Thymus (tissue), 11 donors: ENCODE measurements around the gene ASPRV1. TPM values are rescaled to one million over a fixed set of nuclear protein-coding genes. Genes with fewer than 3 reads are reported as not detected.

Experiments used
- DNase-seq, 9 donors: peaks; one replicate each; pipeline ENCODE4 v3.0.0-alpha.2; 2013; ENCODE audit warnings: low spot score in 9 of 9, low read depth in 6 of 9, missing footprints in 1 of 9
- H3K27ac ChIP-seq, 2 donors: one replicate each; pipeline ENCODE4 v1.5.1; 2013; ENCODE audit warnings: control low read depth in 1 of 2, low read depth in 1 of 2, low read length in 1 of 2, mild to moderate bottlenecking in 1 of 2, moderate library complexity in 1 of 2
- H3K27me3 ChIP-seq, 2 donors: one replicate each; pipeline ENCODE4 v1.5.1; 2013; ENCODE audit warnings: low read length in 1 of 2; ENCODE audit not compliant: control insufficient read depth in 2 of 2, insufficient read depth in 1 of 2
- H3K36me3 ChIP-seq, 2 donors: one replicate each; pipeline ENCODE4 v1.5.1; 2013; ENCODE audit warnings: low read length in 1 of 2, mild to moderate bottlenecking in 1 of 2, moderate library complexity in 1 of 2; ENCODE audit not compliant: control insufficient read depth in 2 of 2, insufficient read depth in 2 of 2
- H3K4me1 ChIP-seq, 2 donors: one replicate each; pipeline ENCODE4 v1.5.1; 2013; ENCODE audit warnings: low read length in 2 of 2; ENCODE audit not compliant: control insufficient read depth in 2 of 2, insufficient read depth in 2 of 2
- H3K4me3 ChIP-seq, 2 donors: one replicate each; pipeline ENCODE4 v1.5.1; 2013; ENCODE audit warnings: low read length in 2 of 2, control low read depth in 1 of 2, mild to moderate bottlenecking in 1 of 2
- H3K9me3 ChIP-seq, 2 donors: one replicate each; pipeline ENCODE4 v1.5.1; 2013; ENCODE audit warnings: low read length in 1 of 2, mild to moderate bottlenecking in 1 of 2; ENCODE audit not compliant: control insufficient read depth in 2 of 2, insufficient read depth in 1 of 2
- WGBS: extraction: QIAGEN DNeasy Blood & Tissue Kit; methylation state at CpG from one replicate; pipeline ENCODE4 v1.1.7; 2013; 5-methylcytosine and 5-hydroxymethylcytosine counted together
- polyA plus RNA-seq: library from polyadenylated mRNA; stranded (reverse); fragments of 200-250 nt; gene quantifications from one replicate; pipeline ENCODE4 v1.2.3, GENCODE V29; 2013
- total RNA-seq: library from RNA; stranded (reverse); fragments of 120-200 nt; gene quantifications from one replicate; pipeline ENCODE4 v1.2.4, GENCODE V29; 2013
- donor health status: healthy.

Gene ASPRV1
- total and polyA plus RNA-seq, 2 donors, result 1.5 to 7.1 TPM

DNA sequence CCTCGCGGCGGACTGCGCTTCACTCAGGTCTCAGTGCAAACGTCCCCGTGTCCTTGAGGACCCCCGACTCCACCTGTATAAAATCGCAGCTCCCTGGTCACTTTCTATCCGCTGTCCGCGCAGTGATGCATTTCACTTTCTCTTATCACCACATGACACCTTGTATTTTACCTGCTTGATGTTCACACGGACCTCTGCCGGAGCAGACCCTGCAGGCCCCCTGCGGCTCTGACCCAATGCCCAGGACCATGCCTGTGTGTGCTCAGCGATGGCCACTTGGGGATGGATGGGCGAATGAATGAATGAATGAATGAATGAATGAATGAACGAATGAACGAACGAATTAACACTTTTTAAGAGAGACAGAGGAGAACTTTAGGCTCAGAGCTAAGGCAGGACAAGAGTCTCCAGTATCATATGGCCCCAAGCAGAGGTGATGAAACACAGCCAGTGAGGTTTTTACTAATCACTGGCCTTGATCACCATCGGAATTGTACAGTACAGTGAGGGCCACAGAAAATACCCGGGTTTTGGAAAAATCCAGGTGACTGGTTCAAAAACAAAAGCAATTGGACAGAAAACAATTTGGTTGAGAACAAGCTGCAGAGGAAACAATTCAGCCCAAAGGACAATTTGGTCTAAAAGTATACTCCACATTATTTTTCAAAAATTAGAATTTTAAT lies 12.3 kb downstream of the ASPRV1 start:
- WGBS, result 91% methylated on average over 21 of the region's 21 CpGs
- H3K27ac ChIP-seq, result no peak overlapping the region

DNA sequence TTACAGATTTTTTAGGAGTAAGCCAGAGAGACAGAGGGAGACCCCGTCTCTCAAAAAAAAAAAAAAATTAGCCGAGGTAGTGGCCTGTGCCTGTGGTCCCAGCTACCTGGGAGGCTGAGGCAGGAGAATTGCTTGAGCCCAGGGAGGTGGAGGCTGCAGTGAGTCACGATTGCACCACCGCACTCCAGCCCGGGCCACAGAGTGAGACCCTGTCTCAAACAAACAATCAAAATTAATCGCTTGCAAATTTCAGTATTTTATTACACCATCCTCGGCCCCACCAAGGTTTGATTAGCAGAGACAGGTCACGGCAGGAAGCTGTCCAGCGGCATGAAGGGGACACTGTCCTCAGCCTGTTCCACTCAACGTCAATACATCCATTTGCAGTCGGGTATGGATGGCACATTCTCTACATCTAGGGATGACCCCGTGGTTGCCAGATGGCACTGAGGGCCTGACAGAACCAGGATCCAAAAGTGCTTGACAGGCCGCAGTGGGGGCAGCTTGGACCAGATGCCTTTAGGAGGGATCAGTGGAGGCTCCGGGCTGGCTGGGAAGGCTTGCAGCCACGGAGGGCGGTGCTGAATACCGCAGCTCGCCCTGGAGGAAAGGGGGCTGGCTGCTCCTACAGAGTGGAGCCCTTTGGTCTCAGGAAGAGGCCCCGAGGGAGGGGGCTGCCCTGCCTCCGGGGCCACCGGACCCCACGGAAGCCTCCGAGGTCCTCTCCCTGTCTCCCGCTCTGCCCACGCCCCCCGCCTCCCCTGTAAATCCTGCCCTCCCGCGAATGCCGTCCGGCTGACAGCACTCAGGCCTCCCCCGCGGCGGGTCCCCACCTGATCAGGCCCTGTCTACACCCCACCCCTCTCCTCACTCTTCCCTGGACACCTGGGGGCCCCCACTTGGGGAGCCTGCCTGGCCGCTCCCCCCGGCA lies 13.1 kb downstream of the ASPRV1 start:
- peaks cover 33 to 69% of the 10 kb centered on the region in 2 donors for H3K4me1 ChIP-seq
- no peak overlapping the region for H3K27ac ChIP-seq
- H3K4me3 ChIP-seq, result no peak overlapping the region
- no peaks in the 10 kb centered on the region for H3K9me3 ChIP-seq
- DNase-seq, result peak in 1 of 9 donors; percentile 42
- WGBS, result 71% methylated on average over 35 of the region's 35 CpGs
- H3K27me3 ChIP-seq, result no peaks in the 10 kb centered on the region
- peaks cover 4 to 10% of the 10 kb centered on the region in 2 donors for H3K36me3 ChIP-seq

More for the DNA sequence above, 12.3 kb downstream of the ASPRV1 start:
- no peak for DNase-seq
- H3K9me3 ChIP-seq, result no peaks in the 10 kb centered on the region
- peaks cover 30 to 61% of the 10 kb centered on the region in 2 donors for H3K4me1 ChIP-seq
- no peaks in the 10 kb centered on the region for H3K27me3 ChIP-seq
- H3K36me3 ChIP-seq, result peaks cover 0 to 2% of the 10 kb centered on the region in 2 donors
- no peak overlapping the region for H3K4me3 ChIP-seq

DNA sequence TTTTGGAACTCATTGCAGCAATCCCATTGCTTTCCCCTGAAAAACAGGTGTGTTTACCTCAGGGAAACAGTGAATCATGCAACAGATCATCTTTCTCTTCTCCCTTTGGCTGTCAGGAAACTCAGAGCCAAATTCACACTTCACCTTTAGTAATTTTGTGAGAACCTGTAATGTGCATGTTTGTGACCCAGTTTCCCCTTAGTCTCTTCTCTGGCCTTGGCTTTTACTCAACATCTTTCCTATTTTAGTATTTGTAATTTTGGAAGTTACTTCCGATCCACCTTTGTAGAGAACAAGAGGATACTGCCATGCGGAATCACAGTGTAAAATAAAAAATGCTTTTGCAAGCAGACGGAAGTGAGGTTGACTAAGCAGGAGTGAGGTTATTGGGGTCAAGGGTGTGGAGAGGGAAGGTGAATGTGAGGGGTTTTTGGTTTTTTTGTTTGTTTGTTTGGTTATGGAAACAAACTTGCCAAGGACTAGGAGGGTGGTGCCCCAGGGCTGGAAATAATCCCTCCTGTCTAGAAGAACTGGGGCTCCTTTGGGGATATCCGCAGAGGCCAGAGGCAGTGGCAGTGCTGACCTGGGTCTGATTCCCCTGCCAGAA lies 14.0 kb downstream of the ASPRV1 start:
- Histone ChIP-seq H3K27ac (peak overlapping the region; percentile 61 to 94), H3K36me3 (peaks cover 9 to 18% of the 10 kb centered on the region in 2 donors), H3K4me1 (peaks cover 33 to 66% of the 10 kb centered on the region in 2 donors), H3K9me3 (no peaks in the 10 kb centered on the region), H3K4me3 (no peak overlapping the region), H3K27me3 (no peaks in the 10 kb centered on the region)
- no peak for DNase-seq
- WGBS, result 98% methylated on average over 4 of the region's 4 CpGs

DNA sequence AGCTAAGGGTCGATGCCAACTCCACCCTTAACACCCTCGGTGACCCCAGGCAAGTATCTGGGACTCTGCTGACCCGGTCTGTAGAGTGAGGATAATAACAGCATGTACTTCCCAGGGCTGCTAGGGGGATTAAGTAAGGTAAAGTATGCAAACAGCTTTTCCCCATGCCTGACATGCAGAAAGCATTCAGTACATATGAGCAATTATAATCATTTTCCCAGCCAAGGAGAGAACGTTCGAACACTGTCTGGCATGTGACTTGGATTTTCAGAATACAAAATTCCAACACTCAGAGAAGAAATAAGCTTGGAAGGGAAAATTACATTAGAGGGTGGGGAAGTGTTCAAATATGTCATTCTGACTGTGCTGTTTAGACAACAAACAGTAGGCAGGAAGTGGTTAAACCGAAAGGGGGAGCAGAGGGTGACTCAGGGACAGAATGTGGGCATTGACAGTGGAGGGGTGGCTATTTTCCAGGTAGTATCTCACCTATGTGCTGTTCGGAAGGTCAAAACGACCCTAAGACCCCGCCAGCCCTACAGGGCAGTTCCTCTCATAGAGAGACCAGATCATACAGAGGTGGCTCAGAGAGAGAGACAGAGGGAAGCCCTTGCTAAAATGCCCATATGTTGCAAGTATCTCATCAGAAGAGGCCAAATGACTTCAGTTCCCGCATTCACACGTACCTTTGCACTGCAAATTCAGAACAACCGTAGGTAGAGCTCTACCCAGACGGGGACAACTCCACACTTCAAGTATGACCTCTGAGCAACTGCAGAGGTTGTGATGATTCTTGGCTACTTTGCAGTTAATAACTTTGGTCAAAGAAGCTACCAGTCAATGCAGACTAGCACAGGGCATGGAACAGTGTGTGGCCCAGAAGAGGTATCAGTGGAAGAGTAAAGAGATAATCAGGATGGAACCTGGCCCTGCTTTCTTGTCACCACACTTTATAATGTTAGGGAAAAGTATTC lies 14.8 kb downstream of the ASPRV1 start:
- H3K36me3 ChIP-seq, result peaks cover 9 to 26% of the 10 kb centered on the region in 2 donors
- H3K27ac ChIP-seq, result peak overlapping the region; percentile 84 to 94
- 35% methylated on average over 13 of the region's 13 CpGs for WGBS
- DNase-seq, result peak; percentile 52 to 92 (median 77)
- no peaks in the 10 kb centered on the region for H3K9me3 ChIP-seq
- H3K4me3 ChIP-seq, result peak overlapping the region in 1 of 2 donors; percentile 2
- H3K27me3 ChIP-seq, result no peaks in the 10 kb centered on the region
- H3K4me1 ChIP-seq, result peaks cover 33 to 66% of the 10 kb centered on the region in 2 donors

DNA sequence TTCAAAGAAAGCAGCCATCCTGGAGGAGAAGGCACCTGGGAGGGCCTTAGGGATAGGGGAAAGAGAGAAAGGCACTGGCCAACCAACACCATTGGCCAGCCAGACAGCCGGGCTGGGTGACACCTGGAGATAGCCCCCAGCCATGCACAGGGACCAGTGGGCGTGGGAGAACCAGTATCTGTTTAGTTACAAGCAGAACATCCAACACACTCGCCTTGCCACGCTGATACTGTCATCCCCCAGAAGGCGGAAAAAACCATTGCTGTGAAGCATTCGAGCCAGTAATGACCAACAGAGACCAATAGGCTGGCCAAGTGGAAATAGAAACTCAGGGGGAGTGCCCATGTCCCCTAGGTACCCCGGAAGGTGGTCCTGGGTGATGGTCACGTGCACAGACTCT lies 15.5 kb downstream of the ASPRV1 start:
- H3K9me3 ChIP-seq, result no peaks in the 10 kb centered on the region
- peaks cover 14 to 33% of the 10 kb centered on the region in 2 donors for H3K36me3 ChIP-seq
- peak overlapping the region; percentile 84 to 94 for H3K27ac ChIP-seq
- WGBS, result 89% methylated on average over 8 of the region's 8 CpGs
- H3K4me3 ChIP-seq, result no peak overlapping the region
- H3K27me3 ChIP-seq, result no peaks in the 10 kb centered on the region
- DNase-seq, result no peak
- H3K4me1 ChIP-seq, result peaks cover 33 to 66% of the 10 kb centered on the region in 2 donors

DNA sequence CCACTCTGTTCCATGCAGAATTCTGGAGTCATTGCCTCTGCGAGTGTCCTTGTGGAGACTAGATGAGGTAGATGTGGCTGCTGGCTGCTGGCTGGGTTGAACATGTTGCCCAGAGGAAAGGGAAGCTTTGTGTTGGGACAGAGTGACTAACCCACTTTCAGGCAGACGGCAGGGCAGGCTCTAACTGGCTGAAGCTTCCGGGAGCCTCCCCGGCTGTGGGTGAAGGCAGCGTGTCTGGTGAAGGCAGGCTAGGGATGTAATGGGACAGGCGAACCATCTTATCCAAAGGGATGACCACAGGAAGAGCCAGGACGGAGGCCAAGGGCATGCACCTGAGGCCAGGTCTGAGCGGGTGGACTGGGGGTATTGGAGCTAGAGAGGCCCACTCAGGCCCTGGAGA lies 16.0 kb downstream of the ASPRV1 start:
- no peaks in the 10 kb centered on the region for H3K9me3 ChIP-seq
- H3K4me1 ChIP-seq, result peaks cover 33 to 66% of the 10 kb centered on the region in 2 donors
- H3K27me3 ChIP-seq, result no peaks in the 10 kb centered on the region
- peaks cover 18 to 37% of the 10 kb centered on the region in 2 donors for H3K36me3 ChIP-seq
- peak in 1 of 9 donors; percentile 31 for DNase-seq
- peak overlapping the region in 1 of 2 donors; percentile 94 for H3K27ac ChIP-seq
- 86% methylated on average over 8 of the region's 8 CpGs for WGBS
- H3K4me3 ChIP-seq, result no peak overlapping the region

DNA sequence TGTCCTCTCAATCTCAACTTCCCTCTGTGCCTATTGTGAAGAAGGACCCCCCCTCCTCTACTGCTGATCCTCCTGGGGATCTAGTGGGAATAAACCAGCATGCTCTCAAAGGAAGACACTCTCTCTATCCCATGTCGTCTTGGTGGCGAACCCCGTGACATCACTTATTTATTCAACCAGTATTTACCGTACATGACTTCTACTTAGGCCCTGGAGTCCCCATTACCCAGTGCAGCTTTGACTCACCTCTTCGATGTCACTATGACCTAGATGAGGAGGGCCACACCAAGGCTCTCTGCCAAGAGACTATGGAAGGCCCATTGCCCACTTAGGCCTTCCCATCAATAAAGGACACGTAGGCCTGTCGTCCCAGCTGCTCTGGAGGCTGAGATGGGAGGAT lies 16.7 kb downstream of the ASPRV1 start:
- H3K9me3 ChIP-seq, result no peaks in the 10 kb centered on the region
- WGBS, result 98% methylated on average over 7 of the region's 7 CpGs
- H3K27me3 ChIP-seq, result no peaks in the 10 kb centered on the region
- H3K36me3 ChIP-seq, result peaks cover 19 to 44% of the 10 kb centered on the region in 2 donors
- no peak overlapping the region for H3K4me3 ChIP-seq
- DNase-seq, result no peak
- peaks cover 33 to 66% of the 10 kb centered on the region in 2 donors for H3K4me1 ChIP-seq
- no peak overlapping the region for H3K27ac ChIP-seq

DNA sequence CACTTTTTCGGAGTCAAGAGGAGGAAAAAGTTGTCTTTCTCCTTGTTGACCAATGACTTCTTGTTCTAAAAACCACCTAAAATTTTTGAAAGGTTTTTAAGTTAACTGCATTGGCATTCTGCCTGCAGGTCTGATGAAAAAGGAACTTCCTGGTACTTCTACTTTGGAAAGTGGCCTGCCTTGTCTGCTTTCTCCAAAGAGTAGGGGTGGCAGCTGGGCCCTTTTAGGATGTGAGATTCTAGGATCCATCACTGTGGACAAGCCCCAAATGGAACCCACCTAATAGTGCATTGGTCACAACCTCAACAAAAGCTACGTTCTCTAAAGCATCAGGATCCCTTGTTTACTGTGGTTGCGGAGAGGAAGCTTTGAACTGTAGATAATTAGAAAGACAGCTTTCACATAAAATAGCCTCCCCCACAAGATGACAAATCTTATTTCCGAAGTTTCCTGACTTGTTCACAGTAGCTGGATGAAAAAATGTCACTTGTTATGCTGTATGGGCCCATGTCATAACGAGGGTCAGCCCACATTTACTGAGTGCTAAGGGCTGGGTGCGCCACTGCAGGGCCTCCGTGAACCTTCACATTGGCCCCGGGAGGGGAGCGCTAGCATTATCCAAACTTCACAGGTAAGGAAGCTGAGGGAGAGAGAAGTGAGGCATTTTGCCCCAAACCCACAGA lies 17.4 kb downstream of the ASPRV1 start:
- 60% methylated on average over 9 of the region's 9 CpGs for WGBS
- H3K4me1 ChIP-seq, result peaks cover 33 to 62% of the 10 kb centered on the region in 2 donors

More for the DNA sequence above, 17.4 kb downstream of the ASPRV1 start:
- Histone ChIP-seq H3K27me3 (no peaks in the 10 kb centered on the region), H3K4me3 (no peak overlapping the region), H3K27ac (peak overlapping the region in 1 of 2 donors; percentile 26), H3K9me3 (no peaks in the 10 kb centered on the region), H3K36me3 (peaks cover 23 to 50% of the 10 kb centered on the region in 2 donors)
- no peak for DNase-seq
